SU-DHL-6 (cell line): ENCODE measurements around the gene SINHCAF.

ENCODE experiments used
- EZH2phosphoT487 ChIP-seq: fragments of 200-600 bp; sonication (generic), shearing (Covaris generic); conservative IDR thresholded peaks from 2 replicates; pipeline ENCODE4 v1.6.1; 2018; ENCODE audit warnings: mild to moderate bottlenecking, antibody characterized with exemption, low read length, moderate library complexity, mixed read lengths
- TF ChIP-seq, protein P1 (sequence below): fragments of 200-600 bp; sonication (generic); IDR thresholded peaks from one replicate; pipeline ENCODE4 v1.5.1; 2017; ENCODE audit warnings: antibody characterized with exemption, mild to moderate bottlenecking, low read length, moderate library complexity; ENCODE audit not compliant: insufficient read depth, poor library complexity, severe bottlenecking

- TF ChIP-seq, protein P1, sequence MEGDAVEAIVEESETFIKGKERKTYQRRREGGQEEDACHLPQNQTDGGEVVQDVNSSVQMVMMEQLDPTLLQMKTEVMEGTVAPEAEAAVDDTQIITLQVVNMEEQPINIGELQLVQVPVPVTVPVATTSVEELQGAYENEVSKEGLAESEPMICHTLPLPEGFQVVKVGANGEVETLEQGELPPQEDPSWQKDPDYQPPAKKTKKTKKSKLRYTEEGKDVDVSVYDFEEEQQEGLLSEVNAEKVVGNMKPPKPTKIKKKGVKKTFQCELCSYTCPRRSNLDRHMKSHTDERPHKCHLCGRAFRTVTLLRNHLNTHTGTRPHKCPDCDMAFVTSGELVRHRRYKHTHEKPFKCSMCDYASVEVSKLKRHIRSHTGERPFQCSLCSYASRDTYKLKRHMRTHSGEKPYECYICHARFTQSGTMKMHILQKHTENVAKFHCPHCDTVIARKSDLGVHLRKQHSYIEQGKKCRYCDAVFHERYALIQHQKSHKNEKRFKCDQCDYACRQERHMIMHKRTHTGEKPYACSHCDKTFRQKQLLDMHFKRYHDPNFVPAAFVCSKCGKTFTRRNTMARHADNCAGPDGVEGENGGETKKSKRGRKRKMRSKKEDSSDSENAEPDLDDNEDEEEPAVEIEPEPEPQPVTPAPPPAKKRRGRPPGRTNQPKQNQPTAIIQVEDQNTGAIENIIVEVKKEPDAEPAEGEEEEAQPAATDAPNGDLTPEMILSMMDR: no peak
- TF ChIP-seq EZH2phosphoT487: no peak
These were observed 16.7 kb downstream of the SINHCAF start for GRCh38 chr12:31309279-31309678.
